GM19324 (cell line): ENCODE results near the gene GALNT8.
"Not testable (repeated sequence)": the region's sequence is repeated elsewhere in the genome, so short reads cannot be mapped to it uniquely, and the experiment has no call there.

ENCODE experiments used
- ATAC-seq: cut with Tn5 transposase; IDR thresholded peaks from one replicate; pipeline ENCODE4 v1.9.1; 2021; ENCODE audit warnings: mild to moderate bottlenecking, moderate library complexity; ENCODE audit not compliant: unreplicated experiment, low FRiP score

GALNT8 gene

GRCh38 chr12:4742416-4742970 lies 22.3 kb downstream of the GALNT8 start:
- no peak for ATAC-seq

- no peak for ATAC-seq
Observed at GRCh38 chr12:4743046-4743445, 22.8 kb downstream of the GALNT8 start.

- ATAC-seq, result no peak
Observed at GRCh38 chr12:4744709-4745108, 24.5 kb downstream of the GALNT8 start.

- ATAC-seq, result no peak
Observed at GRCh38 chr12:4745249-4745648, 25.0 kb downstream of the GALNT8 start.

- ATAC-seq, result not testable (repeated sequence)
Observed at GRCh38 chr12:4751654-4752053, 31.5 kb downstream of the GALNT8 start.

GRCh38 chr12:4762773-4763172 lies 42.6 kb downstream of the GALNT8 start:
- ATAC-seq, result no peak

GRCh38 chr12:4763549-4763948 lies 43.3 kb downstream of the GALNT8 start:
- ATAC-seq, result no peak

GRCh38 chr12:4766445-4766844 lies 46.2 kb downstream of the GALNT8 start:
- ATAC-seq, result no peak

- no peak for ATAC-seq
Observed at GRCh38 chr12:4767186-4767585, 47.0 kb downstream of the GALNT8 start.

- ATAC-seq, result no peak
Observed at GRCh38 chr12:4768341-4768740, 48.1 kb downstream of the GALNT8 start.

- ATAC-seq, result no peak
Observed at GRCh38 chr12:4769073-4769472, 48.9 kb downstream of the GALNT8 start.

GRCh38 chr12:4771172-4771959 lies 51.2 kb downstream of the GALNT8 start:
- no peak for ATAC-seq

GRCh38 chr12:4771960-4772566 lies 51.9 kb downstream of the GALNT8 start:
- ATAC-seq, result no peak

- no peak for ATAC-seq
Observed at GRCh38 chr12:4775936-4776335, 55.7 kb downstream of the GALNT8 start.

GRCh38 chr12:4779749-4780148 lies 59.5 kb downstream of the GALNT8 start:
- no peak for ATAC-seq

GRCh38 chr12:4780641-4781611 lies 60.7 kb downstream of the GALNT8 start:
- no peak for ATAC-seq

GRCh38 chr12:4784404-4785054 lies 64.3 kb downstream of the GALNT8 start:
- no peak for ATAC-seq

- no peak for ATAC-seq
Observed at GRCh38 chr12:4786795-4787194, 66.6 kb downstream of the GALNT8 start.

- no peak for ATAC-seq
Observed at GRCh38 chr12:4787965-4788364, 67.8 kb downstream of the GALNT8 start.

- no peak for ATAC-seq
Observed at GRCh38 chr12:4789776-4790175, 69.6 kb downstream of the GALNT8 start.
